Body of pancreas (tissue), 4 donors: ENCODE results near the gene PGPEP1. TPM values are rescaled to one million over a fixed set of nuclear protein-coding genes. Genes with fewer than 3 reads are reported as not detected.

Experiments used
- ATAC-seq: fragments of 150-250 bp; one replicate; pipeline ENCODE4 v1.9.1; 2016
- DNase-seq, 4 donors: peaks; one replicate each; pipeline ENCODE4 v3.0.0-alpha.2; 2019
- H3K27ac ChIP-seq, 4 donors: fragments of 200-600 bp; sonication (generic); 1 replicate in 3 of 4; 2 replicates in 1 of 4; pipeline versions ENCODE4 v1.5.1 to v1.6.1; 2016 to 2019; ENCODE audit warnings: mild to moderate bottlenecking in 1 of 4, mixed read lengths in 1 of 4, moderate library complexity in 1 of 4
- H3K27me3 ChIP-seq, 2 donors: fragments of 200-600 bp; sonication (generic); one replicate each; pipeline ENCODE4 v1.6.0; 2016; ENCODE audit warnings: mild to moderate bottlenecking in 1 of 2
- H3K36me3 ChIP-seq, 2 donors: fragments of 200-600 bp; sonication (generic); replicated peaks in 1 of 2; 2 replicates each; pipeline ENCODE4 v1.5.1; 2016; ENCODE audit warnings: low read depth in 2 of 2; ENCODE audit not compliant: insufficient read depth in 1 of 2
- H3K4me1 ChIP-seq: fragments of 200-600 bp; sonication (generic); one replicate; pipeline ENCODE4 v1.6.0; 2016
- H3K4me3 ChIP-seq, 2 donors: fragments of 200-600 bp; sonication (generic); 1 replicate in 1 of 2; 2 replicates in 1 of 2; pipeline ENCODE4 v1.5.1; 2016 to 2019
- H3K9me3 ChIP-seq, 3 donors: fragments of 200-600 bp; sonication (generic); 1 replicate in 2 of 3; 2 replicates in 1 of 3; pipeline ENCODE4 v1.5.1; 2016
- CTCF ChIP-seq, 7 experiments: fragments of 450-650 bp in 4 of 7; fragments of 200-600 bp in 3 of 7; sonication (generic) in 3 of 7; IDR thresholded peaks; one replicate each; pipeline ENCODE4 v1.5.1; 2016 to 2019; ENCODE audit warnings: antibody characterized with exemption in 7 of 7
- POLR2A ChIP-seq, 3 donors: fragments of 450-650 bp; IDR thresholded peaks; one replicate each; pipeline ENCODE4 v1.6.1; 2016; ENCODE audit warnings: antibody characterized with exemption in 3 of 3, mild to moderate bottlenecking in 2 of 3
- WGBS, 2 donors: methylation state at CpG; one replicate each; pipeline ENCODE4 v1.1.5; 2017; 5-methylcytosine and 5-hydroxymethylcytosine counted together
- intact Hi-C: fragments of 100-400 bp; cut with DNase I; formaldehyde crosslinking; loops from one replicate; pipeline ENCODE4 v1.15.1; 2023
- total RNA-seq, 2 donors: library from RNA; depleted of rRNA; stranded (reverse); fragments of >200 nt; gene quantifications; one replicate each; pipeline ENCODE4 v1.1.0, GENCODE V29; 2016

Gene PGPEP1
- total RNA-seq, 2 donors from 2014 or later = 22.1 to 37.6 TPM

GRCh38 chr19:18408053-18408476 lies 67.7 kb downstream of the PGPEP1 start:
- peak; percentile 52 to 77 (median 68) for DNase-seq
- TF ChIP-seq CTCF (IDR thresholded peaks at IDR 0.05) (peak; percentile 38 to 66 (median 54)), POLR2A (IDR thresholded peaks at IDR 0.05) (no peak)
- peak; percentile 69 for ATAC-seq
- Histone ChIP-seq H3K27ac (no peak overlapping the region), H3K9me3 (no peaks in the 10 kb centered on the region), H3K36me3 (no peaks in the 10 kb centered on the region), H3K4me1 (peaks cover 6% of the 10 kb centered on the region), H3K27me3 (no peaks in the 10 kb centered on the region), H3K4me3 (no peak overlapping the region)
- intact Hi-C loops = no loop called here
- 41 to 55% methylated on average over 10 of the region's 10 CpGs for WGBS, 2 donors

- Histone ChIP-seq H3K36me3 (no peaks in the 10 kb centered on the region), H3K27ac (no peak overlapping the region), H3K27me3 (no peaks in the 10 kb centered on the region), H3K9me3 (no peaks in the 10 kb centered on the region), H3K4me3 (no peak overlapping the region), H3K4me1 (peaks cover 21% of the 10 kb centered on the region)
- DNase-seq = no peak
- ATAC-seq = no peak
- intact Hi-C loops = loop anchor here (5.0 kb wide), 1 partner anchor 65 kb away; no protein-coding TSS in a partner anchor
- 72 to 78% methylated on average over 16 of the region's 16 CpGs for WGBS, 2 donors
- TF ChIP-seq POLR2A (IDR thresholded peaks at IDR 0.05) (no peak), CTCF (IDR thresholded peaks at IDR 0.05) (no peak)
Measured at GRCh38 chr19:18412610-18413239, 72.3 kb downstream of the PGPEP1 start.

- whole genome bisulfite sequencing, 2 donors = 38 to 41% methylated on average over 11 of the region's 11 CpGs
- TF ChIP-seq POLR2A (IDR thresholded peaks at IDR 0.05) (no peak), CTCF (IDR thresholded peaks at IDR 0.05) (no peak)
- intact Hi-C loops = loop anchor here (5.0 kb wide), 1 partner anchor 67 kb away; no protein-coding TSS in a partner anchor
- Histone ChIP-seq H3K36me3 (no peaks in the 10 kb centered on the region), H3K27me3 (no peaks in the 10 kb centered on the region), H3K9me3 (no peaks in the 10 kb centered on the region), H3K27ac (peak overlapping the region in 2 of 4 donors; percentile 71 to 83), H3K4me1 (peaks cover 35% of the 10 kb centered on the region), H3K4me3 (no peak overlapping the region)
- DNase-seq = no peak
- ATAC-seq = no peak
Measured at GRCh38 chr19:18414504-18415177, 74.2 kb downstream of the PGPEP1 start.

- DNase-seq = peak in 2 of 4 donors; percentile 49 to 62
Measured at GRCh38 chr19:18415178-18415867, 74.9 kb downstream of the PGPEP1 start.

More at GRCh38 chr19:18415178-18415867, 74.9 kb downstream of the PGPEP1 start:
- H3K4me3 ChIP-seq = no peak overlapping the region
- WGBS, 2 donors = 45 to 57% methylated on average over 22 to 25 of the region's 25 CpGs
- intact Hi-C loops = no loop called here
- no peaks in the 10 kb centered on the region for H3K9me3 ChIP-seq
- no peaks in the 10 kb centered on the region for H3K27me3 ChIP-seq
- no peak for ATAC-seq
- peaks cover 39% of the 10 kb centered on the region for H3K4me1 ChIP-seq
- peak overlapping the region in 2 of 4 donors; percentile 71 to 83 for H3K27ac ChIP-seq
- no peak for TF ChIP-seq CTCF (IDR thresholded peaks at IDR 0.05)
- peak in 1 of 3 donors; percentile 44 for TF ChIP-seq POLR2A (IDR thresholded peaks at IDR 0.05)
- H3K36me3 ChIP-seq = no peaks in the 10 kb centered on the region
